Measurements from ENCODE around the gene AGPAT4.
"Not testable (repeated sequence)": the region's sequence is repeated elsewhere in the genome, so short reads cannot be mapped to it uniquely, and the experiment has no call there.

Gene AGPAT4

DNA sequence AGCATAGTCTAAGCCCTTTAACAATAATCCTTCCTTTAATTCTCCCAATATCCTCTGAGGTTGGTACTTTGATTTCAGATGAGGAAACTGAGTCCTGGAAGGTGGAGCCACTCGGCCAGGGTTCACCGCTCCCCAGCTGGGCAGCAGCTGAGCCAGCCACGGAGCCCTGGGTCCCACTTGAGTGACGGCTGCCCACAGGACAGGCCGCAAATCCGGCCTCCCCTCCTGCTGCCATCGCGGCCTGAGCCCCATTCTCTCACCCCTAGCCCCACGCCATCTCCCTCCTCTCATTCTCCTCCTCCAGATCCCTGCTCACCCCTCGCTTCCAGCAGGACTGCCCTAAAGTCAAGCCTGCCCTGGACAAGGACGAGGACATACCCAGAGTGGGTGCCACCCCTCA, 41.4 kb downstream of the AGPAT4 start:
- Histone ChIP-seq H3K9me3 (ENCODE audit: control insufficient read depth in 5 of 5, low read length in 5 of 5) (no peaks in the 10 kb centered on the region), H3K9ac (ENCODE audit: low read length in 5 of 5) (no peak overlapping the region), H3K36me3 (ENCODE audit: control insufficient read depth in 5 of 5, insufficient read depth in 5 of 5, low read length in 5 of 5) (peaks cover 0 to 10% (median 0%) of the 10 kb centered on the region in 5 donors), H3K27ac (ENCODE audit: low read depth, low read length) (no peak overlapping the region), H3K27me3 (ENCODE audit: control insufficient read depth in 5 of 5, insufficient read depth in 4 of 5, low read length in 5 of 5) (peaks cover 0 to 5% (median 0%) of the 10 kb centered on the region in 5 donors), H3K4me1 (ENCODE audit: control insufficient read depth in 5 of 5, insufficient read depth in 5 of 5, low read length in 5 of 5) (peaks cover 12 to 28% (median 22%) of the 10 kb centered on the region in 5 donors), H3K4me3 (ENCODE audit: low read depth in 1 of 5, low read length in 5 of 5) (no peak overlapping the region)

GRCh38 chr6:161232010-161232409, 41.9 kb downstream of the AGPAT4 start:
- Histone ChIP-seq H3K9me3 (ENCODE audit: control insufficient read depth in 5 of 5, low read length in 5 of 5) (no peaks in the 10 kb centered on the region), H3K4me3 (ENCODE audit: low read depth in 1 of 5, low read length in 5 of 5) (no peak overlapping the region), H3K36me3 (ENCODE audit: control insufficient read depth in 5 of 5, insufficient read depth in 5 of 5, low read length in 5 of 5) (peaks cover 0 to 10% (median 0%) of the 10 kb centered on the region in 5 donors), H3K27ac (ENCODE audit: low read depth, low read length) (no peak overlapping the region), H3K4me1 (ENCODE audit: control insufficient read depth in 5 of 5, insufficient read depth in 5 of 5, low read length in 5 of 5) (peaks cover 12 to 31% (median 22%) of the 10 kb centered on the region in 5 donors), H3K27me3 (ENCODE audit: control insufficient read depth in 5 of 5, insufficient read depth in 4 of 5, low read length in 5 of 5) (peaks cover 0 to 5% (median 0%) of the 10 kb centered on the region in 5 donors), H3K9ac (ENCODE audit: low read length in 5 of 5) (no peak overlapping the region)

GRCh38 chr6:161230339-161230738, 43.5 kb downstream of the AGPAT4 start:
- Histone ChIP-seq H3K9me3 (ENCODE audit: control insufficient read depth in 5 of 5, low read length in 5 of 5) (no peaks in the 10 kb centered on the region), H3K4me1 (ENCODE audit: control insufficient read depth in 5 of 5, insufficient read depth in 5 of 5, low read length in 5 of 5) (peaks cover 12 to 41% (median 19%) of the 10 kb centered on the region in 5 donors), H3K27me3 (ENCODE audit: control insufficient read depth in 5 of 5, insufficient read depth in 4 of 5, low read length in 5 of 5) (peaks cover 0 to 5% (median 0%) of the 10 kb centered on the region in 5 donors), H3K27ac (ENCODE audit: low read depth, low read length) (no peak overlapping the region), H3K4me3 (ENCODE audit: low read depth in 1 of 5, low read length in 5 of 5) (no peak overlapping the region), H3K36me3 (ENCODE audit: control insufficient read depth in 5 of 5, insufficient read depth in 5 of 5, low read length in 5 of 5) (peaks cover 0 to 10% (median 0%) of the 10 kb centered on the region in 5 donors), H3K9ac (ENCODE audit: low read length in 5 of 5) (no peak overlapping the region)

DNA sequence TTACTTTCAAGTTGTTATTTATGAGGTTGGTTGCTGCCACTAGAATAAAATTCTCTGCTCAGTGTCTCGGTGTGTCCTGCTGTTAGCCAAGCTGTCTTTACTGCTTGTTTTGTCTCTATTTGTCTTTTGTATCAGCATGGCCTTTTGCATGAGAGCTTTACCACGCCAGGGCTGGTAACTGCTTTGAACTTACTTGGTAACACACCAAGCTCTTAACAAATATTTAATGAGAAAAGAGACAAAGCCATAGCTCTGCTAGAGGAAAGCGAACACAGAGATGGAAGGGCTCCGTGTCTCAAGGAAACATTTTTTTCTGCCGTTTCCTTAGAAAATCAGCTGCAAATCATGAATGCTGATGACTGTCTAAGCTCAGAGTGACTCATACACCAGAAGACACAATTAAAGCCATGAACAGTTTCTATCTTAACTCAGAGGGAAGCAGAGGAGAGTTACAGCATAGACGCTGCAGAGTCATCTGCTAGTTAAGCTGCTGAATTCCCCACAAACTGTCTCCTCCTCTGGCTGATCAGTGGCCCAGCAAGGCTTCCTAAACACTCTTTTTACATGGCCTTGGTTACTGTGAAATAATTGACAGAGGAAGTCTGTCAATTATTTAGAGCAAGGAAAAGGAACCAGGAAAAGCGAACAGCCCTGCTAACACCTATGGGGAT, 44.8 kb downstream of the AGPAT4 start:
- peaks cover 0 to 5% (median 0%) of the 10 kb centered on the region in 5 donors for H3K27me3 ChIP-seq (ENCODE audit: control insufficient read depth in 5 of 5, insufficient read depth in 4 of 5, low read length in 5 of 5)
- H3K36me3 ChIP-seq (ENCODE audit: control insufficient read depth in 5 of 5, insufficient read depth in 5 of 5, low read length in 5 of 5), result peaks cover 0 to 10% (median 0%) of the 10 kb centered on the region in 5 donors
- peak overlapping the region; percentile 71 for H3K27ac ChIP-seq (ENCODE audit: low read depth, low read length)
- H3K9me3 ChIP-seq (ENCODE audit: control insufficient read depth in 5 of 5, low read length in 5 of 5), result no peaks in the 10 kb centered on the region
- peaks cover 8 to 38% (median 15%) of the 10 kb centered on the region in 5 donors for H3K4me1 ChIP-seq (ENCODE audit: control insufficient read depth in 5 of 5, insufficient read depth in 5 of 5, low read length in 5 of 5)
- peak overlapping the region in 3 of 5 donors; percentile 16 to 36 (median 33) for H3K9ac ChIP-seq (ENCODE audit: low read length in 5 of 5)
- peak overlapping the region in 3 of 5 donors; percentile 17 to 33 (median 19) for H3K4me3 ChIP-seq (ENCODE audit: low read depth in 1 of 5, low read length in 5 of 5)

DNA sequence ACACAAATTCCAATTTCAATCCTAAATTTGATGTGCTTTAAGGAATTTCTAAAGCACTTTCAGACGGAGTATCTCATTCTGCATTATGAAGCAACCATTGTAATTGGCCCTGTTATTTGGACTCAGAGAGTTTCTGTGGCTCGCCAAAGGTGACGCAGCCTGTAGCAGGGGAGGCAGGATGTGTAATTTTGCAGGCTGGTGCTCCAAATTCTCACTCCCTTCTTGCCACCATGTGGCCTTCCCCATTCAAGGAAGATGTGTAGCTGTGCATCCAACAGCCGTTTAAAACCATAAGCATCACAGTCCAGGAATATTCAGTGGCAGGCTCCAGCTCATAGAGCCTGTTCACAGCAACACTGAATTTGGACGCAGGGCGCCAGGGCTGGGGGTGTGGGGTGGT, 45.8 kb downstream of the AGPAT4 start:
- Histone ChIP-seq H3K27me3 (ENCODE audit: control insufficient read depth in 5 of 5, insufficient read depth in 4 of 5, low read length in 5 of 5) (peaks cover 0 to 5% (median 0%) of the 10 kb centered on the region in 5 donors), H3K9ac (ENCODE audit: low read length in 5 of 5) (no peak overlapping the region), H3K4me3 (ENCODE audit: low read depth in 1 of 5, low read length in 5 of 5) (no peak overlapping the region), H3K9me3 (ENCODE audit: control insufficient read depth in 5 of 5, low read length in 5 of 5) (no peaks in the 10 kb centered on the region), H3K27ac (ENCODE audit: low read depth, low read length) (no peak overlapping the region), H3K4me1 (ENCODE audit: control insufficient read depth in 5 of 5, insufficient read depth in 5 of 5, low read length in 5 of 5) (peaks cover 7 to 36% (median 15%) of the 10 kb centered on the region in 5 donors), H3K36me3 (ENCODE audit: control insufficient read depth in 5 of 5, insufficient read depth in 5 of 5, low read length in 5 of 5) (peaks cover 0 to 10% (median 0%) of the 10 kb centered on the region in 5 donors)

DNA sequence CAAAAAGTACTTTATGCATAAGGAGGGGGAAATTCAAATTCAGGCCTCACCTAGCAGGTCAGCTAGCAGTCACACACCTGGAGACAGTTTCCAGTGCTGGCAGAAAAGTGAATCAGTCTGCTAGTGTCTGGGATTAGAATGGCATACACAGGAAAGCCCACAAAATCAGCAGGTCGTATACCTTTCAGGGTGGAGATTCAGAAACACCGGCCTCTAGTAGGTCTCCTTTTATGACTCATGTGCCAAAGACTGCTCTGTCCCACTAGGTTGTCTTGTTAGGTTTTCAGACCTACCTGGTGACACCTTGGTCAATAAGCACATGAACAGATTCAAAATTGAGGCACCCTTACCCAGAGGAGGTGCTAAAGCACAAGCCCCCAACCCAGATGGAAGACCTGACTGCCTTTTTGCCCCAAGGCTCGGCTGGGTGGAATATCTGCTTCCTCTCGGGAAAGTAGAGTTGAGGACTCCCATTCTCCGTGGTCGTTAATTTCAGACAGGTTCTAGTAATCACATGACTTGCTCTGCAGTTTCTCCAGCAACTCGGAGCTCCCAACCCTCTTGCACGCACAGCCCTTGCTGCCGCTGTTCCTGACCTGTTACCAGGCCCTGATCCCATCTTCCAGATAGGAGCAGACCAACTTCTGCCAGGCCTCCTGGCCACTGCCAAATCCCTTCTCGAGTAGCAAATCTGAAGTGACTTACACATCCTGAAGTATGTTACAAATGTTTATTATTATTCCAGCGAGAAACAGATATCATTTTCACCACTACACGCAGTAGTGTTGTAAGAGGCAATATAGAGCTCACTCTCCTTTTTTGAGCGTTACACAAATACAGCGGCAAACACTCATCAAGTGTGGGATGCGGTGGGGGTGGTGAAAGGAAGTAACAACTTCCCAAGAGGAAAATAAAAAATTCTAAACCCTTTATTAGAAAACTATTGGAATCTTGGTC, 46.6 kb downstream of the AGPAT4 start:
- Histone ChIP-seq H3K4me3 (ENCODE audit: low read depth in 1 of 5, low read length in 5 of 5) (no peak overlapping the region), H3K27ac (ENCODE audit: low read depth, low read length) (no peak overlapping the region), H3K9ac (ENCODE audit: low read length in 5 of 5) (no peak overlapping the region), H3K27me3 (ENCODE audit: control insufficient read depth in 5 of 5, insufficient read depth in 4 of 5, low read length in 5 of 5) (peaks cover 0 to 5% (median 0%) of the 10 kb centered on the region in 5 donors), H3K4me1 (ENCODE audit: control insufficient read depth in 5 of 5, insufficient read depth in 5 of 5, low read length in 5 of 5) (peaks cover 7 to 36% (median 15%) of the 10 kb centered on the region in 5 donors), H3K36me3 (ENCODE audit: control insufficient read depth in 5 of 5, insufficient read depth in 5 of 5, low read length in 5 of 5) (peaks cover 0 to 10% (median 0%) of the 10 kb centered on the region in 5 donors), H3K9me3 (ENCODE audit: control insufficient read depth in 5 of 5, low read length in 5 of 5) (no peaks in the 10 kb centered on the region)

GRCh38 chr6:161226009-161226964, 47.6 kb downstream of the AGPAT4 start:
- Histone ChIP-seq H3K9ac (ENCODE audit: low read length in 5 of 5) (no peak overlapping the region), H3K9me3 (ENCODE audit: control insufficient read depth in 5 of 5, low read length in 5 of 5) (no peaks in the 10 kb centered on the region), H3K4me1 (ENCODE audit: control insufficient read depth in 5 of 5, insufficient read depth in 5 of 5, low read length in 5 of 5) (peaks cover 7 to 36% (median 15%) of the 10 kb centered on the region in 5 donors), H3K27ac (ENCODE audit: low read depth, low read length) (no peak overlapping the region), H3K36me3 (ENCODE audit: control insufficient read depth in 5 of 5, insufficient read depth in 5 of 5, low read length in 5 of 5) (peaks cover 0 to 5% (median 0%) of the 10 kb centered on the region in 5 donors), H3K4me3 (ENCODE audit: low read depth in 1 of 5, low read length in 5 of 5) (no peak overlapping the region), H3K27me3 (ENCODE audit: control insufficient read depth in 5 of 5, insufficient read depth in 4 of 5, low read length in 5 of 5) (peaks cover 0 to 5% (median 0%) of the 10 kb centered on the region in 5 donors)

DNA sequence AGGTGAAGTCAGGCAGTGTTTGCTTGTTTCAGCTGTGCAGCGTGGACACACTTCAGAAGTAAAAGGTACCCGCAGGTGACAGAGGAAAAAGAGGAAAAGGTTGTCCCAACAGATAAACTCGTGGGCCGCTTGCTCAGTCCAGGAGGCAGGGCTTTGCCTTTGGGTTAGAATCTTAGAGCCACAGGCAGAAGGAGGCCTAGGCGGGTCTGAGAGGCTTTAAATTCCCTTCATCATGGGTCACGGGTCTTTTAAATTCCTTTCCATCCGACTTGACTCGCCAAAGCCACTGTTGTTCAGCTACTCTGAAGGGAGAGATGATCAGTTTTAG, 48.2 kb downstream of the AGPAT4 start:
- peaks cover 0 to 5% (median 0%) of the 10 kb centered on the region in 5 donors for H3K27me3 ChIP-seq (ENCODE audit: control insufficient read depth in 5 of 5, insufficient read depth in 4 of 5, low read length in 5 of 5)
- no peak overlapping the region for H3K4me3 ChIP-seq (ENCODE audit: low read depth in 1 of 5, low read length in 5 of 5)
- H3K9ac ChIP-seq (ENCODE audit: low read length in 5 of 5), result no peak overlapping the region
- no peaks in the 10 kb centered on the region for H3K9me3 ChIP-seq (ENCODE audit: control insufficient read depth in 5 of 5, low read length in 5 of 5)
- no peak overlapping the region for H3K27ac ChIP-seq (ENCODE audit: low read depth, low read length)
- H3K4me1 ChIP-seq (ENCODE audit: control insufficient read depth in 5 of 5, insufficient read depth in 5 of 5, low read length in 5 of 5), result peaks cover 7 to 36% (median 15%) of the 10 kb centered on the region in 5 donors
- H3K36me3 ChIP-seq (ENCODE audit: control insufficient read depth in 5 of 5, insufficient read depth in 5 of 5, low read length in 5 of 5), result peaks cover 0 to 7% (median 0%) of the 10 kb centered on the region in 5 donors

GRCh38 chr6:161224951-161225680, 48.7 kb downstream of the AGPAT4 start:
- peaks cover 7 to 36% (median 15%) of the 10 kb centered on the region in 5 donors for H3K4me1 ChIP-seq (ENCODE audit: control insufficient read depth in 5 of 5, insufficient read depth in 5 of 5, low read length in 5 of 5)
- not testable (repeated sequence) for H3K9me3 ChIP-seq (ENCODE audit: control insufficient read depth in 5 of 5, low read length in 5 of 5); H3K27ac ChIP-seq (ENCODE audit: low read depth, low read length); H3K36me3 ChIP-seq (ENCODE audit: control insufficient read depth in 5 of 5, insufficient read depth in 5 of 5, low read length in 5 of 5); H3K27me3 ChIP-seq (ENCODE audit: control insufficient read depth in 5 of 5, insufficient read depth in 4 of 5, low read length in 5 of 5); H3K9ac ChIP-seq (ENCODE audit: low read length in 5 of 5); H3K4me3 ChIP-seq (ENCODE audit: low read depth in 1 of 5, low read length in 5 of 5)
